Stimulated activated CD8-positive, alpha-beta memory T cell treated with anti-CD3 and anti-CD28 coated beads, Interleukin-12 subunit alpha, Interleukin-12 subunit beta, amount 100 ng/mL, for 1 hour (primary cell): Measurements from ENCODE around the gene COL5A2.

Experiments used
- DNase-seq: peaks from one replicate; pipeline ENCODE4 v3.0.0-alpha.2; 2020; ENCODE audit warnings: low read depth

COL5A2 gene

GRCh38 chr2:189147361-189147760, 32.2 kb downstream of the COL5A2 start:
- no peak for DNase-seq

- DNase-seq = no peak
Observed at GRCh38 chr2:189146553-189146952, 33.0 kb downstream of the COL5A2 start.

DNA sequence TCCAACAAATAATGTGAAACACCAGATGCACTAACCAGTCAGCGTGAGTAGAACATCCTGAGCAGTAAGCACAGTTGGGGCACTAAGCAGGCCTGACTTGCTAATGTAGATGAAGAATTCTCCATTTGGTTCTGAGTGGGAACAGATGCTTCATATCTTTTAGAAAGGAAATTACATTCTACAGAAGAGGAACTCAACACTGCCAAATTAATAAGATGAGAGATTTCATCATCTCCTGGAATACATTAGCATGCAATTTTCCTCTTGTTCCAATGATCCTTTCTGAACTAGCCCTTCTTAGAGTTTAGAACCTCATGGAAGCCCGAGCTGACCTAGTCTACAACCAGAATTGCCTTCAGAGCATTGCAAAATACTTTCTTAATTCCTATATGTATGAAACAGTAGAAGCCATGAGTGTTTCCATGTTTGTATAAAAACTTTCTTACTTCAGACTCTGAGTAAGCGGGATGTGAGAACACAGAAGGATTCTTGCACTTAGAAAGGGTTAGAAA, 34.8 kb downstream of the COL5A2 start:
- DNase-seq = no peak

- DNase-seq = no peak
Observed at GRCh38 chr2:189143925-189144324, 35.6 kb downstream of the COL5A2 start.

GRCh38 chr2:189142893-189143759, 36.4 kb downstream of the COL5A2 start:
- peak; percentile 4 for DNase-seq

DNA sequence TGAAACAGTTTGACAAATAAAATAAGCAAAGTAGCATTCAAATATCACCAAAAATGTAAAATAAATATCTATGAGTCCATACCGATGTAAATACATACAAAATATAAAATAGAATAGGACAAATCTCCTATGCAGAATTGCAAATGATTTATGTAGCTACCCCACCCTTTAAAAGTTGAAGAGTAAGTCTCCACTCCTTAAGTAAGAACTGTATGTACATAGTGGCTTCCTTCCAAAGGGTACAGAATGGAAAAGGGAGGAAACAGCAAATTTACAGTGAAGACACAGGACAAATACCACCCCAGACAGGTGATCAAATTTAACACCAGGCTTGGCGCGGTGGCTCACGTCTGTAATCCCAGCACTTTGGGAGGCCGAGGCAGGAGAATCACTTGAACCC, 40.8 kb downstream of the COL5A2 start:
- DNase-seq = no peak

- no peak for DNase-seq
Observed at GRCh38 chr2:189137519-189137918, 42.0 kb downstream of the COL5A2 start.

DNA sequence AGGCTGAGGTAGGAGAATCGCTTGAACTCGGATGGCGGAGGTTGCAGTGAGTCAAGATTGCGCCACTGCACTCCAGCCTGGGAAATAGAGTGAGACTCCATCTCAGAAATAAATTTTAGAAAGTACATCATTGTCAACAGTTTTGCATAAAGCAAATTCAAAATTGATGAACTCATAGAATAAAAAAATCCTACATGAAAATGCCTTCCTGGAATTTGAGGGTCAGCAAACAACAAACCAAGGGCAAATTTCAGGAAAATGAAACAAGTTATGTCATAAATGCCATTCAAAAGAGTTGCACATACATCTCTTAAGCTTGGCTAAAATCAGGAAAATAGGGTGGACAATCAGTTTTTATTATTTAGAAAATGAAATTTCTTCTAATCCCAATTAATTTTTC, 45.1 kb downstream of the COL5A2 start:
- DNase-seq = no peak

GRCh38 chr2:189131991-189132390, 47.6 kb downstream of the COL5A2 start:
- no peak for DNase-seq

DNA sequence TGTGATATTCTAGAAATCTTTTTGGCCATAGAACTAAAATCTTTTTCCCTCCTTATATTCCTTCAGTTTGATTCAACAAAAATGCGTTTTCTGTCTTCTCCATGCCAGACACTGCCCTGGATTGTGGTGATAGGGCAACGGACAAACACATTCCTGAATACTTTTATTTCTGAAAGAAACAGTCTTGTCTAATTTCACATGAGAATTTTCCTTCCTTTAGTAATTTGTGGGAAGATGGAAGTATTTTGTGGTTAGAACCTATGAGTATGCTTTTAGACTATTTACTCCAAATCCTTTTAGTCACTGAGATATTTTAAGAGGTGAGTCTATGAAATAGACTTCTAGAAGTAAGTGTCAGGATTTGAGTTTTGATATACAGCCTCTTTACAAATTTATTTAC, 49.6 kb downstream of the COL5A2 start:
- DNase-seq = no peak

DNA sequence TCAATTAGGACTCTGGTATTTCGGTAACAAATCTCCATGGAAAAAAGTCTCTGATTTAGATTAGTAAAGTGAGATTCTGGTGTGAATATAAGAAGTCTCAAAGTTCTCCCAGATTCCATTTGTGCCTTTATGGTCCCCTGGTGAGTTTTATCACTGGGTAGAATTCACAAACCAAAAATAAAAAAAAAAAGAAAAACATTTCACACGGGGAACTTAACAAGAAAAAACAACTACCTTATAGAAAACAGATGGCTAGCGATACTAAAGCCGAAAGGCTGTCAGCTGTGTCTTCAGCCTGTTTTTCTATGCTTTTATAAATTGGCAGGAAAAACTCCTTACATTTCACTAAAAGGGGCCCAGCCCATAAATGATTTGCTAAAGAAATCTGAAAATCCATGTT, 50.6 kb downstream of the COL5A2 start:
- no peak for DNase-seq

DNA sequence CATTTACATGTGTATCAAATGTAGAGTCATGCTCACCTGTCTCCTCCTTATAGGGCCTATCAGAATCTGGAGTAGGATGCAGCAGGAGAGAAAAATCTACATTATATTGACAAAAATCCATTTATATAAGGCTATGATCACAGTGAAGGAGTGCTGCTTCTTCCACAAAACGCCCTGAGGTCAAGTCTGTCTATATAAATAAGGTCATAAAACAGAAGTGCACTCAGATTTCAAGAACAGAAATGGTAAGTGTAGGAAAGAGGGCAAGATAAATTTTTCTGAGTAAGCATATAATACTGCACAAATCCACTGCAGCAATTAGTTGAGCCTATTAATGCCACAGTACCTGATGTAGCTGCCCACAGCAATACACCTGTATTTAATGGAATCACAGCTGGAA, 51.8 kb downstream of the COL5A2 start:
- DNase-seq = no peak

DNA sequence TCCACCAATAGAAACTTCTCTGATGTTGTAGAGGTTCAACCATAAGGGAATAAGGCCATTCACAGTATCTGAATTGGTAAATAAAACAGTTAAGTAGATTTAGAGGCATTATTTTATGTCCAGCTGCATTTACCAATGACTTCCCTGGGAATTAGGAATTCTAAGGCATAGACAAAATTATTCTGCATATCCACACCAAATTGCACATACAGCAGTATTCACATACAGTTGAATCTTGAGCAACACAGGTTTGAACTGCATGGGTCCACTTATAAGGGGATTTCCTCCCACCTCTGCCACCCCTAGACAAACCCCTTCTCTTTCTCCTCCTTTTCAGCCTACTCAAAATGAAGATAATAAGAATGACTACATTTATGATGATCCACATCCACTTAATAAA, 54.4 kb downstream of the COL5A2 start:
- DNase-seq = no peak

GRCh38 chr2:189124175-189124574, 55.4 kb downstream of the COL5A2 start:
- no peak for DNase-seq

- DNase-seq = no peak
Observed at GRCh38 chr2:189118386-189118785, 61.2 kb downstream of the COL5A2 start.

GRCh38 chr2:189116979-189117378, 62.6 kb downstream of the COL5A2 start:
- DNase-seq = no peak

DNA sequence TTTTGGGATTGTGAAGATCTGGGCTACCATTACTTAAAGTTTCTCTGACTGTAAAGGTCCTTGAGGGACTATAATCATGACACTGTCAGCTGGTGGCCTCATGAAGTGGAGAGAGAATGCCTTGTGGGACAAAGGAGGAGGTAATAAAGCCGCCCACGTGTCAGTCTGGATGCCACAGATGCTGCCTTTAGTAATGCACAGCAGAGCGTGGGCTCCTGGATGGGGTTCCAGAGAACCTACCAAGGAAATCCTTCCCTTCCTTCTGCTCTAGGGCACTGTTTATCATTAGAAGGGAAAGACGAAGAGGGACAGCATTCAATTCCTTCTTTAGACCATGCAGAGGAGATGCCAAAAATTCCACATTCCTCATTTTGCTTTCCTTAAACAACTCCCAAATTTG, 63.5 kb downstream of the COL5A2 start:
- DNase-seq = no peak

DNA sequence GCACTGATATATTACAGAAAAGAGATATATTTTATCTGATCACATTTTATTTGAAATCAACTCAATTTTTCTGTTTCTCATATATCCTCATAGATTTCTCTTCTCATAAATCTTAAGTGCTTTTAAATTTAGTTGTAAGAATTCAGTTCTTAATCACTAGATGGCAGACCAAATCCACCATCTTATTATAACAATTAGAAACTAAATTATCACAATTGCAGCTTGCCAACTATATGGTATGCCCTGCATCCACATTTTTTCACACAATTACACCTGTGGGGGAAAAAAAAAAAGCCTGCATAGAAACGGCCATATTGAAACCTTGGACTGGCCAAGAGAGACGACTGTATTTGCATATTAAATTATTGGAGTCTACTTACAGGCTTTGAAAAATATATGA, 64.4 kb downstream of the COL5A2 start:
- DNase-seq = no peak

DNA sequence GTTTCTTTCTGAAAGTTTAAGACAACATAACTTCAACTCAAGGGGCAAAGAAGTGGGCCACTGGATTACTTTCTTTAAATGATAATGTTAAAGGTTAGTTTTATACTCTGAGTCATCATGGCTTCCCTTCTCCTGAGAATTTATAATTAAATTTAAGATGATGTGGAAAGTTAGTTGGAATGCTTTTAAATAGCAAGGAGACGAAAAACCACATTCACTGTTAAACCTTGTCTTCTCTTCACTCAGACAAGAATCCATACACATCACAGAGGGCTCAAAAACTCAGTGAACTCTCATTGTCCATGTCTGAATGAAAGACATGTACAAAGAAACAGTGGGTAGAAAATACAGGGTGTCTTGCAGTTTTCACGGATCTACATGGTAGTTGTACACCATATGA, 65.6 kb downstream of the COL5A2 start:
- DNase-seq = no peak

- DNase-seq = no peak
Observed at GRCh38 chr2:189111063-189111715, 68.4 kb downstream of the COL5A2 start.

GRCh38 chr2:189109921-189110397, 69.6 kb downstream of the COL5A2 start:
- no peak for DNase-seq

- no peak for DNase-seq
Observed at GRCh38 chr2:189104934-189105333, 74.6 kb downstream of the COL5A2 start.

GRCh38 chr2:189102735-189103134, 76.8 kb downstream of the COL5A2 start:
- DNase-seq = no peak
